Omental fat pad (tissue), 4 donors: ENCODE data around the gene NPRL2. TPM values are rescaled to one million over a fixed set of nuclear protein-coding genes. Genes with fewer than 3 reads are reported as not detected.
A peak's percentile ranks its signal among the peaks of the same experiment; 100 is the strongest.

Experiments
- ATAC-seq: fragments of 150-250 bp; one replicate; pipeline ENCODE4 v1.9.1; 2016; ENCODE audit warnings: mild to moderate bottlenecking, moderate library complexity; ENCODE audit not compliant: low FRiP score
- DNase-seq: peaks from one replicate; pipeline ENCODE4 v3.0.0-alpha.2; 2019; ENCODE audit warnings: low spot score
- total RNA-seq, 4 donors: library from RNA; depleted of rRNA; stranded (reverse); fragments of >200 nt; gene quantifications; one replicate each; pipeline ENCODE4 v1.1.0, GENCODE V29; 2016
- TF ChIP-seq, protein P1 (sequence below), 3 donors: fragments of 450-650 bp; IDR thresholded peaks; one replicate each; pipeline ENCODE4 v1.5.1; 2016 to 2017; ENCODE audit warnings: antibody characterized with exemption in 3 of 3, mild to moderate bottlenecking in 3 of 3, moderate library complexity in 2 of 3

The NPRL2 gene
- total RNA-seq, 4 donors from 2014 or later, result 9.5 to 22.7 (median 13.9) TPM

DNA sequence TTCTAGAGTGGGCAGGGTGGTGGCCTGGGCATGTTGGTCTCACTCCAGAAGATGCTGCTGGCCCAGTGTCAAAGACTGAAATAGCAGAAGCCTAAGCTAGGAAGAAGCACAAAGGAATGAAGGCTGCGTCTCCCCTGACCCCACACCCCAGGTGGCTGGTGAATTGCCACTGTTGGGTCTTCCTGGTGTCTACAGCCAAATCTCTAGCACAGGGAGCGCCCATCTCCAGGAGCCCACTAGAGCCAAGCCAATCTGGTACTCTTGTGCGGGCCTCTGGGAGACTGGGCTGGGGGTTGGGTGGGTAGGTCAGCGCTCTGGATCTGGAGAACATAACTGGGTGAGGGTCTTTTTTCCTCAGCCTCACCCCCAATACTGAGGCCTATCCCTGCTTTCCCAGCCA lies 23.4 kb downstream of the NPRL2 start:
- DNase-seq (no peak), ATAC-seq (no peak)
- TF ChIP-seq, protein P1, sequence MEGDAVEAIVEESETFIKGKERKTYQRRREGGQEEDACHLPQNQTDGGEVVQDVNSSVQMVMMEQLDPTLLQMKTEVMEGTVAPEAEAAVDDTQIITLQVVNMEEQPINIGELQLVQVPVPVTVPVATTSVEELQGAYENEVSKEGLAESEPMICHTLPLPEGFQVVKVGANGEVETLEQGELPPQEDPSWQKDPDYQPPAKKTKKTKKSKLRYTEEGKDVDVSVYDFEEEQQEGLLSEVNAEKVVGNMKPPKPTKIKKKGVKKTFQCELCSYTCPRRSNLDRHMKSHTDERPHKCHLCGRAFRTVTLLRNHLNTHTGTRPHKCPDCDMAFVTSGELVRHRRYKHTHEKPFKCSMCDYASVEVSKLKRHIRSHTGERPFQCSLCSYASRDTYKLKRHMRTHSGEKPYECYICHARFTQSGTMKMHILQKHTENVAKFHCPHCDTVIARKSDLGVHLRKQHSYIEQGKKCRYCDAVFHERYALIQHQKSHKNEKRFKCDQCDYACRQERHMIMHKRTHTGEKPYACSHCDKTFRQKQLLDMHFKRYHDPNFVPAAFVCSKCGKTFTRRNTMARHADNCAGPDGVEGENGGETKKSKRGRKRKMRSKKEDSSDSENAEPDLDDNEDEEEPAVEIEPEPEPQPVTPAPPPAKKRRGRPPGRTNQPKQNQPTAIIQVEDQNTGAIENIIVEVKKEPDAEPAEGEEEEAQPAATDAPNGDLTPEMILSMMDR (IDR thresholded peaks at IDR 0.05), result no peak

DNA sequence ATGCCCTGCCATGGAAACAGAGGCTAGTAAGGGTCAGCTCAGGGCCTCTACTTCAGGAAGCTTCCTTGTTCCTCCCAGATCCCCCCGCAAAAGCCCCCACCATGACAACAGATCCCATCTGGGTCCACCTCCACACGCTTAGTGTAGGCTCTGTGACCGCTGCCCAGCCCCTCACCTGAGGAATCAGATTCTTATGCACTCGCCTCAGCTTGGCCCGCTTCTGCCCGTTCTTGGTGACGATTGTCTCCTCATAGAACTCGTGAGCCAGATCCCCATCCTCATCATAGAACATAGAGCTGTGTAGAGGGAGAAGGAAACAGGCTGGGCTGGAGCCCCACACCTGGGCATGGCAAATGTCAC lies 24.4 kb downstream of the NPRL2 start:
- no peak for ATAC-seq
- no peak for DNase-seq
- TF ChIP-seq, protein P1 (IDR thresholded peaks at IDR 0.05), result no peak

DNA sequence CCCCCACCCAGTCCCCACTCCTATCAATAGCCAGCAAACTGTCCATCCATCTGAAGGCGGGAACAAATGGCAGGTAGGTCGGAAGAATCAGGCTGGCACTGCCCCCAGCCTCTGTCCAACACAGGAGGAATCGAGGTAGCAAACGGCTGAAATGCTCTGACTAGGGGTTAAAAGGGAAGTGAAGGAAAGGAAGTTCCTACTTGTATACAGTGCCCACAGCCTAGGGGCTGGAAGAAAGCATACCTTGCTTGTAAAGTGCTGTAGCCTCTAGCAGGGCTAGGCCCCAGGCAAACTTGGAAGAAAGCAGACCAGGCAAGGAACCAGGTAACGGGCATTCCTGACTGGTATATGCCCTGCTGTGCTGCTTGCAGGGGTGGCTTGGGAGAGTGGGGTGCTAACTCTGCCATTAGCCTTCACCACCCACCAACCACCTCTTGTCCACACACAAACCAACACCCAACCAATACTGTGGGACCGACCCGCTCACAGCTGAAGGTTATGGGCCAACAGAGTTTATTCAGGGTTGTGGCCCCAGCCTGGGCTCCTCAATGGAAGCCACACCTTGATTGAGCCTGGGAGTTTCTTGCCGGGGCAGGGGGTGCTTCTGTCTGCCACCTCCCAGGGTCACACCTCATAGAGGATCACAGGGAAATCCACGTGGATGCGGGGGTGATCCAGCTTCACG lies 24.9 kb downstream of the NPRL2 start:
- no peak for DNase-seq
- ATAC-seq, result no peak
- TF ChIP-seq, protein P1 (IDR thresholded peaks at IDR 0.05), result no peak

DNA sequence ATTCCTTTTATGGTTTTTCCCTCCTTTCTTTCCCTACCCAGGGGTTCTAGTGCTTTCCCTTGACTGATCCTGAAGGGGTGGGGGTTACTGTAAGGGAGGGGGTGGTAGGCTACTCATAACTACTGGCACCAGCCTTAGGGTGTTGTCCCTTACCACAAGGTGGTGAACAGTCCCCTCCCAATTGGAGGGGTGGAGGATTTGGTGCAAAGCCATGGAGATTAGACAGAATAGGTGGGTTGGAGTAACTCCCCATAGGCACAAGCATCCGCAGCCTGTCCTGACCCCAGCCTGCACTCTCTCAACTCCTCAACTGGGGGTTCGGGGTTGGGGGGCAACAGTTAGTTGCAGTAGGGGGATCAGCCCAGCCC lies 25.5 kb downstream of the NPRL2 start:
- TF ChIP-seq, protein P1 (IDR thresholded peaks at IDR 0.05), result no peak
- ATAC-seq (no peak), DNase-seq (no peak)

DNA sequence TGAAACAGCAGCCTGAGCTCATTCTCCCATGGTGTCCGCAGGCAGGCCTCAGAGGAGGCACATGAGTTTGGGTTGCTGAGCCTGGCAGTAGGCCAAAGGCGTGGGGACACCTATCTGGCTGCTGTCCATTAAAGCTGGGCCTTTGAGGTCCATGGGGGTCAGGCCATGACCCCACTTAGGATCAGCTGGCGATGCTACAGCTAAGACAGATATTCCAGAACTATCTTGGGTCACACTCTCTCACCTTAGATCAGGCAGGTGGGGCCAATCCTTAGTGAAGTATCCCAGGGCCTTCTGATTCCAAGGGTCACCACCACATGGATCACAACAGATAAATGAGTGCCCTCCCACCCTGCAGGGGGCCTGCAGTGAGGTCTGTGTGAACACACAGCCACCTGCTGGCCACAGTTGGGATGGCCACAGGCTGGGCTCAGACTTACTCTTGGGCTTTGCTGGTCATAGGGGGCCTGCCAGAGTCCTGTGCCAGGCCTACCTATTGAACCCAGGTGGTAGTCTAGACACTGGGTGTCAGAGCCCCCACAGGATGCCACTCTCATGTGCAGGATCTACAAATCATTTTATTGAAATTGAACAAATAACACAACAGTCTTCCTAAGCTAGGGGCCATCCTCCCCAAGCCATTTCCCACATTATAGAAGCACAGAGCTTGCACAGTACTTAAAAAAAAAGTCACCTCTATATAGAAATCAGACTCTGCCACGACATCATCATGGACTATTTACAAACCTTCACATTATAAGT lies 26.0 kb downstream of the NPRL2 start:
- ATAC-seq (no peak), DNase-seq (peak; percentile 77)
- TF ChIP-seq, protein P1 (IDR thresholded peaks at IDR 0.05), result peak in 2 of 3 donors; percentile 79 to 84

DNA sequence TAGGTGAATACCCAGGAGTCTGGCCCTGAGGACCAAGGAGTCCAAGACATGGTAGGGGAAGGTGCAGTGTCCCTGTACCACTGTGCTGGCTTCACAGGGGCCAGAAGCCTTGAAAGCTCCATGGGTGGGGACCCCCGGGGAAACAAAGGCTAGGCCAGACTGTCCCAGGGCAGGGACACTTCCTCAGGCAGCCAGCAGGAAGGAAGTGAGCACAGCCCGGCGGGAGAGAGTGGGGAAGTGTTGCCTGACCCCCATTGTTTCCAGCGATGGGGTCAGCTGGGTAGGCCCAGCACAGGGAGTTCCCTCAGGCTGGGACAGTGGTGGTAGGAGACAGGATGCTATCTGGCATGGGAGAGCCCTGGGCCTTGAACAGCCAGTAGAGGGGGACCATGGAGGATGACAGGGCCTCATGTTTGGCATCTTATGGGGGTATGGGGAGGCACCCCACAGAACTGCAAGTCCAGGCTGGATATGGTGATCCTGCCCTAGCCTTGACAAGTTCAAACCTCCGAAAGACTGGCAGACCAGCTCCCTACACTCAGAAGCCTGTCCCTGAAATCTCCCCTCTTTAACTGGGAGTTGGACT lies 26.9 kb downstream of the NPRL2 start:
- ATAC-seq (no peak), DNase-seq (no peak)
- TF ChIP-seq, protein P1 (IDR thresholded peaks at IDR 0.05), result no peak
